Measurements from ENCODE around the gene DNAH7. TPM values are rescaled to one million over a fixed set of nuclear protein-coding genes. Genes with fewer than 3 reads are reported as not detected.

DNAH7 gene
- total RNA-seq, 1 experiment from 2014 or later: 0.98 TPM

- ChIA-PET POLR2A (no interaction called here), CTCF (no interaction called here)
- DNase-seq (ENCODE audit: unreplicated experiment): no peak
- H3K27ac Mint-ChIP-seq (ENCODE audit: low read depth, unreplicated experiment): no peak overlapping the region
- no peaks in the 10 kb centered on the region for H3K27me3 Mint-ChIP-seq (ENCODE audit: insufficient read depth, unreplicated experiment)
- H3K4me1 Mint-ChIP-seq (ENCODE audit: insufficient read depth, unreplicated experiment): no peaks in the 10 kb centered on the region
- no TSS peak for BruUV-seq (replicated peaks)
- intact Hi-C loops (cut with micrococcal nuclease): no loop called here
- H3K4me3 Mint-ChIP-seq (ENCODE audit: unreplicated experiment): no peak overlapping the region
- no peaks in the 10 kb centered on the region for H3K36me3 Mint-ChIP-seq (ENCODE audit: insufficient read depth, unreplicated experiment)
- no peaks in the 10 kb centered on the region for H3K9me3 Mint-ChIP-seq (ENCODE audit: unreplicated experiment)
- TF ChIP-seq, protein P1, sequence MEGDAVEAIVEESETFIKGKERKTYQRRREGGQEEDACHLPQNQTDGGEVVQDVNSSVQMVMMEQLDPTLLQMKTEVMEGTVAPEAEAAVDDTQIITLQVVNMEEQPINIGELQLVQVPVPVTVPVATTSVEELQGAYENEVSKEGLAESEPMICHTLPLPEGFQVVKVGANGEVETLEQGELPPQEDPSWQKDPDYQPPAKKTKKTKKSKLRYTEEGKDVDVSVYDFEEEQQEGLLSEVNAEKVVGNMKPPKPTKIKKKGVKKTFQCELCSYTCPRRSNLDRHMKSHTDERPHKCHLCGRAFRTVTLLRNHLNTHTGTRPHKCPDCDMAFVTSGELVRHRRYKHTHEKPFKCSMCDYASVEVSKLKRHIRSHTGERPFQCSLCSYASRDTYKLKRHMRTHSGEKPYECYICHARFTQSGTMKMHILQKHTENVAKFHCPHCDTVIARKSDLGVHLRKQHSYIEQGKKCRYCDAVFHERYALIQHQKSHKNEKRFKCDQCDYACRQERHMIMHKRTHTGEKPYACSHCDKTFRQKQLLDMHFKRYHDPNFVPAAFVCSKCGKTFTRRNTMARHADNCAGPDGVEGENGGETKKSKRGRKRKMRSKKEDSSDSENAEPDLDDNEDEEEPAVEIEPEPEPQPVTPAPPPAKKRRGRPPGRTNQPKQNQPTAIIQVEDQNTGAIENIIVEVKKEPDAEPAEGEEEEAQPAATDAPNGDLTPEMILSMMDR (IDR thresholded peaks at IDR 0.05; ENCODE audit: unreplicated experiment): no peak
Observed at GRCh38 chr2:195959341-195959740, 109.3 kb downstream of the DNAH7 start.

DNA sequence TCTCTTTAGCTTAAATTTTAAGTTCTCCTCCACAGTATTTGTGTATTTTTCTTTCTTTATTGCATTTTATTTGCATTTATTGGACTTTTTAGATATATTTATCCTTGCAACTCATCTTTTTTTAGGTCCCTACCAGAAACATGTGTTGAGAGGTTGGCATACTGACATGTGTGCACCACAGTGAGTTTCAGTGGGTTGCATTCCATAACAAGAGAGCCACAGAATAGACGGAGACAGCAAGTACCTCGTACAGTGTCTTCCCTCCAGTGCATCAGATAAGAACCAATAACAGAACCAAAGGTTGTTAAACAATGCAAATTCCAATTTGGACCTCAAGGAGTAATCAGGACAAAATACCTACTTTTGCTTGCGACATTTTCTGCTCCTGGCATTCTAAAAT is 111.9 kb downstream of the DNAH7 start:
- H3K4me1 Mint-ChIP-seq (ENCODE audit: insufficient read depth, unreplicated experiment): no peaks in the 10 kb centered on the region
- H3K27me3 Mint-ChIP-seq (ENCODE audit: insufficient read depth, unreplicated experiment): no peaks in the 10 kb centered on the region
- no peaks in the 10 kb centered on the region for H3K36me3 Mint-ChIP-seq (ENCODE audit: insufficient read depth, unreplicated experiment)
- H3K27ac Mint-ChIP-seq (ENCODE audit: low read depth, unreplicated experiment): no peak overlapping the region
- DNase-seq (ENCODE audit: unreplicated experiment): no peak
- intact Hi-C loops (cut with micrococcal nuclease): no loop called here
- BruUV-seq (replicated peaks): no TSS peak
- ChIA-PET POLR2A (no interaction called here), CTCF (interaction anchor here (1.1 kb wide), 2 partner anchors 28 to 1089 kb away, joined by 3 read pairs; no protein-coding TSS in a partner anchor)
- TF ChIP-seq, protein P1 (IDR thresholded peaks at IDR 0.05; ENCODE audit: unreplicated experiment): no peak
- H3K9me3 Mint-ChIP-seq (ENCODE audit: unreplicated experiment): peaks cover 7% of the 10 kb centered on the region
- H3K4me3 Mint-ChIP-seq (ENCODE audit: unreplicated experiment): no peak overlapping the region

DNA sequence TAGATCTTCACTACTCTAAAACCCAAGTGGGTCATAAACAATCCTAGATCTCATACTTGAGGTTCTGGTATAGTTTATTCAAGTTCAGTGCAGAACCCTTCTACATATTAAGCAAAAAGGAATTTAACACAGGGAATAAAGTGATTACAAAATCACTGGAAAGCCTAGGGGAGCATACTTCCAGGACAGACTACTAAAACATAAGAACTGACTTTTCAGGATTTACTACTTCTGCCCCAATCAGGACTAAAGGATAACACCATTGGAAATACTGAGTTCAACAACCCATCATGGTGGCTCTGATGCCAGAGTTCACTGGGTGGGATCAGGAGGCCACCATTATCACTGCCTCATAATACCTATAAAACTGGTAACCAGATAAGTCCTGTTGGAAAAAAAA is 123.6 kb downstream of the DNAH7 start:
- no peaks in the 10 kb centered on the region for H3K4me1 Mint-ChIP-seq (ENCODE audit: insufficient read depth, unreplicated experiment)
- no peaks in the 10 kb centered on the region for H3K27me3 Mint-ChIP-seq (ENCODE audit: insufficient read depth, unreplicated experiment)
- H3K4me3 Mint-ChIP-seq (ENCODE audit: unreplicated experiment): no peak overlapping the region
- TF ChIP-seq, protein P1 (IDR thresholded peaks at IDR 0.05; ENCODE audit: unreplicated experiment): no peak
- H3K27ac Mint-ChIP-seq (ENCODE audit: low read depth, unreplicated experiment): no peak overlapping the region
- no peaks in the 10 kb centered on the region for H3K36me3 Mint-ChIP-seq (ENCODE audit: insufficient read depth, unreplicated experiment)
- ChIA-PET POLR2A (interaction anchor here (0.7 kb wide), 1 partner anchor 110 kb away, joined by 4 read pairs; no protein-coding TSS in a partner anchor), CTCF (no interaction called here)
- H3K9me3 Mint-ChIP-seq (ENCODE audit: unreplicated experiment): peaks cover 8% of the 10 kb centered on the region
- BruUV-seq (replicated peaks): no TSS peak
- intact Hi-C loops (cut with micrococcal nuclease): no loop called here
- no peak for DNase-seq (ENCODE audit: unreplicated experiment)

DNA sequence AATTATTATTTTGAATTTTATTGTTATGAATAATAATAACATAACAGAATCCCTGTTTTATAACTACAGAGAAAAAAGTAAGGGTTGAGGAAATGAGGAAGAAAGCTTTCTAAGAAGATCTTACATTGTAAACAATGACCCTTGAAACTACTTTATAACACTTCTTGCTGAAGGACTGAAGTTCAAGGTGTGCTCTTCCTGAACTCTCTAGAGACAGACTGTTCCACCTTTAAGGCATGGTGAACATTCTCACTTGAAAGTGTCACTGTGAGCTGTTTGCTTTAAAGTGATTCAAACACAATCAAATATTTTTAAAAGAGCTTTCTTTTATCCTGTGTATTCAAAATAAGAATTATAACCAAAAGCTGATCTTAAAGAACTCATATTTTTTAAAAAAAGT is 131.5 kb downstream of the DNAH7 start:
- no peak overlapping the region for H3K4me3 Mint-ChIP-seq (ENCODE audit: unreplicated experiment)
- no peaks in the 10 kb centered on the region for H3K27me3 Mint-ChIP-seq (ENCODE audit: insufficient read depth, unreplicated experiment)
- no peaks in the 10 kb centered on the region for H3K4me1 Mint-ChIP-seq (ENCODE audit: insufficient read depth, unreplicated experiment)
- ChIA-PET CTCF (interaction anchor here (0.6 to 3.8 kb wide), 8 partner anchors 68 to 618 kb away, joined by 3 to 19 read pairs (median 3); no protein-coding TSS in a partner anchor), POLR2A (interaction anchor here (0.6 to 1.5 kb wide), 4 partner anchors 266 to 1112 kb away, joined by 3 to 7 read pairs (median 4); partner anchors contain the start of gene SLC39A10)
- no peak overlapping the region for H3K27ac Mint-ChIP-seq (ENCODE audit: low read depth, unreplicated experiment)
- H3K36me3 Mint-ChIP-seq (ENCODE audit: insufficient read depth, unreplicated experiment): no peaks in the 10 kb centered on the region
- TF ChIP-seq, protein P1 (IDR thresholded peaks at IDR 0.05; ENCODE audit: unreplicated experiment): no peak
- H3K9me3 Mint-ChIP-seq (ENCODE audit: unreplicated experiment): peaks cover 4% of the 10 kb centered on the region
- BruUV-seq (replicated peaks): no TSS peak
- intact Hi-C loops (cut with micrococcal nuclease): loop anchor here (10.0 kb wide), 1 partner anchor 442 kb away; no protein-coding TSS in a partner anchor
- DNase-seq (ENCODE audit: unreplicated experiment): no peak

Measured in MCF 10A (cell line).